ENCODE data around the gene GNG13.

GNG13 gene

DNA sequence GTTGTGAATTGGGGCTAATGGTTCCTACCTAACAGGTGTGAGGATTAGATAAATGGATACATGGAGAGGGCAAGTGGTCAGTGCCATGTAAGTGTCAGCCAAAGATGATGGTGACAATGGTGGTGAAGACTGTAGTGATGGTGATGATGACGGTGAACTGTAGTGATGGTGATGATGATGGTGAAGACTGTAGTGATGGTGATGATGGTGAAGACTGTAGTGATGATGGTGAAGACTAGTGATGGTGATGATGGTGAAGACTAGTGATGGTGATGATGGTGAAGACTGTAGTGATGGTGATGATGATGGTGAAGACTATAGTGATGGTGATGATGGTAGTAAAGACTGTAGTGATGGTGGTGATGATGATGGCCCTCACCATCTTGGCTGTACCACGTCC, 18.1 kb upstream of the GNG13 start:
- no peak overlapping the region for H3K27ac ChIP-seq
- TF ChIP-seq, protein P1, sequence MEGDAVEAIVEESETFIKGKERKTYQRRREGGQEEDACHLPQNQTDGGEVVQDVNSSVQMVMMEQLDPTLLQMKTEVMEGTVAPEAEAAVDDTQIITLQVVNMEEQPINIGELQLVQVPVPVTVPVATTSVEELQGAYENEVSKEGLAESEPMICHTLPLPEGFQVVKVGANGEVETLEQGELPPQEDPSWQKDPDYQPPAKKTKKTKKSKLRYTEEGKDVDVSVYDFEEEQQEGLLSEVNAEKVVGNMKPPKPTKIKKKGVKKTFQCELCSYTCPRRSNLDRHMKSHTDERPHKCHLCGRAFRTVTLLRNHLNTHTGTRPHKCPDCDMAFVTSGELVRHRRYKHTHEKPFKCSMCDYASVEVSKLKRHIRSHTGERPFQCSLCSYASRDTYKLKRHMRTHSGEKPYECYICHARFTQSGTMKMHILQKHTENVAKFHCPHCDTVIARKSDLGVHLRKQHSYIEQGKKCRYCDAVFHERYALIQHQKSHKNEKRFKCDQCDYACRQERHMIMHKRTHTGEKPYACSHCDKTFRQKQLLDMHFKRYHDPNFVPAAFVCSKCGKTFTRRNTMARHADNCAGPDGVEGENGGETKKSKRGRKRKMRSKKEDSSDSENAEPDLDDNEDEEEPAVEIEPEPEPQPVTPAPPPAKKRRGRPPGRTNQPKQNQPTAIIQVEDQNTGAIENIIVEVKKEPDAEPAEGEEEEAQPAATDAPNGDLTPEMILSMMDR (conservative IDR thresholded peaks at IDR 0.05; ENCODE audit: low read depth): no peak
- CTCF ChIA-PET: no interaction called here
- no peak for DNase-seq (ENCODE audit: low spot score)
- POLR2A ChIA-PET (ENCODE audit: low non-redundant PET): no interaction called here

DNA sequence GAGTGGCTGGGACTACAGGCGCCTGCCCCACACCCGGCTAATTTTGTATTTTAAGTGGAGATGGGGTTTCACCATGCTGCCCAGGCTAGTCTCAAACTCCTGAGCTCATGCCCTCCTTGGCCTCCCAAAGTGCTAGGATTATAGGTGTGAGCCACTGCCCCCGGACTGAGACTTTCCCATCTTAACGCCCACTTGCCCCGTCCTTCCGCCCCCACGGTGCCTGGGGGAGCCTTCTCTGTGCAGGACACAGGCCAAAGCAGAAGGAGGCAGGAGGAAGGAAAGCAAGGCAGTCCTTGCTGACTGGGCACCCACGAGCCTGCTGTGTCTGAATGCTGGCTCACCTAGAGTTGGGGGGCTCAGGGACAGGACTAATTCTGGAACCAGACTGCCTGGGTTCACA, 17.6 kb upstream of the GNG13 start:
- CTCF ChIA-PET: no interaction called here
- no peak overlapping the region for H3K27ac ChIP-seq
- TF ChIP-seq, protein P1 (conservative IDR thresholded peaks at IDR 0.05; ENCODE audit: low read depth): no peak
- POLR2A ChIA-PET (ENCODE audit: low non-redundant PET): no interaction called here
- DNase-seq (ENCODE audit: low spot score): no peak

DNA sequence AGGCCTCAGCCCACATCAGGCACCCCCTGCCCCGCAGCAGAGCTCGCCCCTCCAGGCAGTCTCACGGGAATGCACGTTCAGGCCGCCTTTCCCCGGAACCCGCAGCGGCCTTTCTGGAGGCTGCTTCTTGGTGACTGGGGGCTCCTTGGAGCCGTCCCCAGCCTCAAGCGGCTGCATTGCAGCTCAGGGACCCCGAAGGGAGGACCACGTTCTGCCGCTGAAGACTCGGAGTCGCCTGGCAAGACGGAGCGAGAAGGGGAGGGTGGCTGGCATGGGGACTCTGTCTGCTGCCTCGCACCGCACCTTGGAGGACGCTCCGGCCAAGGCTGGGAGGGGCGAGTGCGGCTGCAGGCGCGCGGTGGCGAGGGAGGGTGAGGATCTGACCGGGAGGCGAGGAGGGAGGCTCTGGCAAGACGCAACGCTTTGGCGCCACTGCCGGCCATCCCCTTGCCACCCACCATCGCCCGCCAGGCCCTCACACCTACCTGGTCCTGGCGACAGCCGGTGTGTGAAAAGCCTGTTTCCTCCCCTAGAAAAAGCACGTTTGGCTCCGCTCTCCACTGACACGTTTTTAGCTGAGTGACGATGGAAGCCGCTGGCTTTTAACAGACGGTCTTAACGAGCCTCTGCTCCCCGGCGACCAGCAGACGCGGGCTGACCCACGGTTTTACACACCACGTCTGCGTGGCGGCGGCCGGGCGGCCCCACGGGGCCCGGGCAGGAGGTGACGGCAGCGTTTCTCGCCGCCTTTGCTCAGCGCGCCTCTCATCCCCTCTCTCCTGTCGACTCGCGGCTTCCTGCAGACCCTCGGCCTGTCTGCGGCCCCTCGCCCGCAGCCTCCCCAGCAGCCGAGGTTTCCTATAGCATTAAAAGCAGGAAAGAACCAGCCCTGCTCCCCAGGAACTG, 16.7 kb upstream of the GNG13 start:
- ChIA-PET CTCF (interaction anchor here (0.7 to 0.9 kb wide), 2 partner anchors 238 to 387 kb away, joined by 4 read pairs; no protein-coding TSS in a partner anchor), POLR2A (ENCODE audit: low non-redundant PET) (no interaction called here)
- TF ChIP-seq, protein P1 (conservative IDR thresholded peaks at IDR 0.05; ENCODE audit: low read depth): no peak
- DNase-seq (ENCODE audit: low spot score): no peak
- H3K27ac ChIP-seq: no peak overlapping the region

DNA sequence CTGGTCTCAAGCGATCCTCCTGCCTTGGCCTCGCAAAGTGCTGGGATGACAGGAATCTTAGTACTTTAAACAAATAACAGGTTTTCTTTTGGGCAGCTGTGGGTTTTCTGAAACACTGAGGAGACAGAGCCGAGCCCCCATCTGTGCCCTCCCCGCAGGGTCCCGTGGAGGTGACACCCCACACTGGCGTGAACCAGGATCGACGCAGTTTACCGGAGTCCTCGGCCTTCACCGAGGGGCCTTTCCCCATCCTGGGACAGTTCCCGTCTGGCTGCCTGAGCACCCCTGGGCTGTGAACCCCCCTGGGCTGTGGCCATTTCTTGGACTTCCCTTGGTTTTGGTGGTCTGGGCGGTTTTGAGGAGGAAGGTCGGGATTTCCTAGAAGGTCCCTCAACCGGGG, 15.3 kb upstream of the GNG13 start:
- CTCF ChIA-PET: interaction anchor here (2.0 kb wide), 1 partner anchor 242 kb away, joined by 10 read pairs; no protein-coding TSS in a partner anchor
- no peak overlapping the region for H3K27ac ChIP-seq
- TF ChIP-seq, protein P1 (conservative IDR thresholded peaks at IDR 0.05; ENCODE audit: low read depth): no peak
- POLR2A ChIA-PET (ENCODE audit: low non-redundant PET): no interaction called here
- no peak for DNase-seq (ENCODE audit: low spot score)

DNA sequence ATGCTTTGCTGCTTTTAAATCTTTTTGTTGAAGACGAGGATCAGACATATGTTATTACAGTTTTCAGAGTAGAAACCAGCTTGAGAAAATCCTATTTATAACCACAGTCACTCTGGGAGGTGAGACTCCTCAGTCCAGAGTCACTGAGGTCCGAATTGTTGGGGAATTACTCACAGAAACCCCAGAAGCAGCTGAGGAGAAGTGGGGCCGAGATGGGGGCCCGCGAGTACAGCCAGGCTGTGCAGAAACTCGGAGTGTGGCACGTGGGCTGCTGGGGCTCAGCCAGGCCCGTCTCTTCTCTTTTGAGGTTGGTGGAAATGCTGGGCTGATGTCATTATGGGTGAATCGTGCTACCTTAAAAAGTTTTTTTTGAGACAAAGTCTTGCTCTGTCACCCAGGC, 14.4 kb upstream of the GNG13 start:
- ChIA-PET POLR2A (ENCODE audit: low non-redundant PET) (no interaction called here), CTCF (interaction anchor here (2.0 kb wide), 1 partner anchor 243 kb away, joined by 10 read pairs; no protein-coding TSS in a partner anchor)
- no peak overlapping the region for H3K27ac ChIP-seq
- TF ChIP-seq, protein P1 (conservative IDR thresholded peaks at IDR 0.05; ENCODE audit: low read depth): no peak
- DNase-seq (ENCODE audit: low spot score): no peak

DNA sequence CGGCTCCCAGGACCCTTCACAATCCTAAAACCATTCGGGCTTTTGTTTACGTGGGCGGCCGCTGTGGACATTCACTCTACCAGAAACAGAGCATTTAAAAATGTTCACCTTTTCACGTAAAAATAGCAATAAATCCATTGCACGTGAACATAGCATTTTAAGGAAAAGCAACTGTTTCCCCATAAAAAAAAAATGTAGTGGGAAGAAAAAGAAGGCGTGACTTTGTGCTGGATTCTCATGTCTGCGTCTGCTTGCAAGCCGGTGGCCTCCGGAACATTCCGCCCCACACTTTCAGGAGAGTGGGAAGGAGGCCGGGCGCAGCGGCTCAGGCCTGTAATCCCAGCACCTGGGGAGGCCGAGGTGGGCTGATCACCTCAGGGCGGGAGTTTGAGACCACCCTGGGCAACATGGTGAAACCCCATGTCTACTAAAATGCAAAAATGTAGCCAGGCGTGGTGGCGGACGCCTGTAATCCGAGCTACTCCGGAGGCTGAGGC, 13.4 kb upstream of the GNG13 start:
- TF ChIP-seq, protein P1 (conservative IDR thresholded peaks at IDR 0.05; ENCODE audit: low read depth): peak; percentile 14; the same call in 1 of the 2 replicates
- DNase-seq (ENCODE audit: low spot score): no peak
- ChIA-PET CTCF (interaction anchor here (2.0 kb wide), 1 partner anchor 244 kb away, joined by 10 read pairs; no protein-coding TSS in a partner anchor), POLR2A (ENCODE audit: low non-redundant PET) (no interaction called here)
- H3K27ac ChIP-seq: no peak overlapping the region
